Esophagus mucosa (tissue), 1 donor: ENCODE measurements around the gene C20orf204. TPM values are rescaled to one million over a fixed set of nuclear protein-coding genes. Genes with fewer than 3 reads are reported as not detected.

Source experiments
- ATAC-seq: fragments of 200-7000 bp; cut with Tn5 transposase; one replicate; pipeline ENCODE4 v1.9.1; 2020
- total RNA-seq: library from RNA; stranded (reverse); gene quantifications from one replicate; pipeline ENCODE4 v1.2.4, GENCODE V29; 2023
- donor health status: DM: yes; HTN: yes; CAD: no.

Gene C20orf204
- total RNA-seq, 1 donor from 2014 or later: 0.88 TPM

- no peak for ATAC-seq
These were observed 21.1 kb downstream of the C20orf204 start for GRCh38 chr20:64056889-64057627.

GRCh38 chr20:64057628-64058498 lies 21.9 kb downstream of the C20orf204 start:
- ATAC-seq: peak; percentile 52

DNA sequence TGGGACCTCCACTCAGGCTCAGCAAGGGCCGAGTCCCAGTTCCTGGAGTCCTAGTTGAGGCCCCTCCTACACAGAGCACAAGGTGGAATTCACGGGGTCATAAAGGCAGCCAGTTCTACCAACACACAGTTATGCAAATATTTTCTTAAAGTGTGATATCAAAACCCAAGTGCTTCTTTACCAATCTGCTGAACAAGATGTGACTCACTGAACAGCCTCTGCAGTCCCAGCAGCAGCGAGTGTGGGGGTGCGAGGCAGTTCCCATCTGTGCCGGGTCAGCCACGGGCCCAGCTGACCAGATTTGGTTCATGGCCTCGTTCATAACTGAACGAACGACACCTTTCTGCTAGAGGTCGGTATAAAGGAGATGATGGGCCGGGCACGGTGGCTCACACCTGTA lies 22.6 kb downstream of the C20orf204 start:
- ATAC-seq: no peak

GRCh38 chr20:64062276-64062595 lies 26.3 kb downstream of the C20orf204 start:
- ATAC-seq: no peak

GRCh38 chr20:64062596-64063388 lies 26.8 kb downstream of the C20orf204 start, which contains the start of gene TCEA2:
TCEA2 (plus strand) TSS chr20:64063198; CDS start chr20:64063313, 115 bp downstream.
- ATAC-seq: peak; percentile 91

- ATAC-seq: peak; percentile 2
These were observed 27.6 kb downstream of the C20orf204 start for GRCh38 chr20:64063389-64064144.

GRCh38 chr20:64064145-64064698 lies 28.2 kb downstream of the C20orf204 start:
- ATAC-seq: peak; percentile 24

DNA sequence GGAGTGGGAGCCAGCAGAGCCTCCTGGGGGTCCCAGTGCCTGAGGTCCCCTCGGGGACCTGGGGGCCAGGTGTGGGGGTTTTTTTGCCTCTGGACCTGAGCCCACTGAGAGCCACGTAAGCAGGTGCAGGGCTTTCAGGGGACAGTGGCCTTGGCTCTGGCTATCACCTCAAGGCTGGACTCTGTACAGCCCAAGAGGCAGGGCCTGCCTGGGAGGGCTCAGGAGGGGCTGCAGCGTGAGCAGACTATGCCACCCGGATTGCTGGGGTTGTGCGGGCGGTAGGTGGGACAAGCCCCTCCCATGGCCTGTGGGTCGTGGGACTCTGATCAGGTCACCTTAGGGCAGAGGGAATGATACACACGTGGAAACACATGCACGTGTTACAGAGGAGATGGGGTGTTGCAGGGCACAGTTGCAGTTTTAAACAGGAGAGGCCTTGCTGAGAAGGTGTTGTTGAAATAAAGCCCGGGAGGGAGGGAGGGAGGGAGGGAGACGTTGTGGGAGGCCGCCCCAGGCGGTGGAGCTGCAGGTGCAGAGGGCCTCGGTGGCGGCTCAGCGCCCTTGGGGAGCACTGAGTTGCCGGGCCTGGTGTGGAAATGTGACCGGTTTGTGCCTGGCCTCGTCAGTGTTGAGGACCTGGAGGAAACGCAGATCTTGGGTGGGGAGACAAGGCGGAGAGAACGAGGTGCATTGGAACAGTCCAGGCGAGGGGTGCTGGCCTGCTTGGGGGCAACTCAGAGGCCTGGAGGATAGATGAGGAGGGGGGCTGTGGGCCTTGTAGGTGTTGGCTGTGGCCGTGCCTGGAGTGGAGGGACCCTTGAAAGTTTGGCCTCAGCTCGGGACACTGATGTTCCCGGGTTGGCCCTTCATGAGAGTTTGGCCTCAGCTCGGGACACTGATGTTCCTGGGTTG lies 29.3 kb downstream of the C20orf204 start:
- no peak for ATAC-seq

GRCh38 chr20:64065974-64066343 lies 30.0 kb downstream of the C20orf204 start:
- ATAC-seq: no peak

GRCh38 chr20:64067005-64067632 lies 31.1 kb downstream of the C20orf204 start:
- ATAC-seq: no peak

GRCh38 chr20:64067733-64068307 lies 31.8 kb downstream of the C20orf204 start:
- ATAC-seq: no peak

GRCh38 chr20:64068386-64069208 lies 32.6 kb downstream of the C20orf204 start:
- ATAC-seq: no peak

GRCh38 chr20:64069209-64069613 lies 33.2 kb downstream of the C20orf204 start:
- ATAC-seq: no peak

- no peak for ATAC-seq
These were observed 33.7 kb downstream of the C20orf204 start for GRCh38 chr20:64069614-64070243.

GRCh38 chr20:64070244-64070993 lies 34.4 kb downstream of the C20orf204 start:
- ATAC-seq: no peak

DNA sequence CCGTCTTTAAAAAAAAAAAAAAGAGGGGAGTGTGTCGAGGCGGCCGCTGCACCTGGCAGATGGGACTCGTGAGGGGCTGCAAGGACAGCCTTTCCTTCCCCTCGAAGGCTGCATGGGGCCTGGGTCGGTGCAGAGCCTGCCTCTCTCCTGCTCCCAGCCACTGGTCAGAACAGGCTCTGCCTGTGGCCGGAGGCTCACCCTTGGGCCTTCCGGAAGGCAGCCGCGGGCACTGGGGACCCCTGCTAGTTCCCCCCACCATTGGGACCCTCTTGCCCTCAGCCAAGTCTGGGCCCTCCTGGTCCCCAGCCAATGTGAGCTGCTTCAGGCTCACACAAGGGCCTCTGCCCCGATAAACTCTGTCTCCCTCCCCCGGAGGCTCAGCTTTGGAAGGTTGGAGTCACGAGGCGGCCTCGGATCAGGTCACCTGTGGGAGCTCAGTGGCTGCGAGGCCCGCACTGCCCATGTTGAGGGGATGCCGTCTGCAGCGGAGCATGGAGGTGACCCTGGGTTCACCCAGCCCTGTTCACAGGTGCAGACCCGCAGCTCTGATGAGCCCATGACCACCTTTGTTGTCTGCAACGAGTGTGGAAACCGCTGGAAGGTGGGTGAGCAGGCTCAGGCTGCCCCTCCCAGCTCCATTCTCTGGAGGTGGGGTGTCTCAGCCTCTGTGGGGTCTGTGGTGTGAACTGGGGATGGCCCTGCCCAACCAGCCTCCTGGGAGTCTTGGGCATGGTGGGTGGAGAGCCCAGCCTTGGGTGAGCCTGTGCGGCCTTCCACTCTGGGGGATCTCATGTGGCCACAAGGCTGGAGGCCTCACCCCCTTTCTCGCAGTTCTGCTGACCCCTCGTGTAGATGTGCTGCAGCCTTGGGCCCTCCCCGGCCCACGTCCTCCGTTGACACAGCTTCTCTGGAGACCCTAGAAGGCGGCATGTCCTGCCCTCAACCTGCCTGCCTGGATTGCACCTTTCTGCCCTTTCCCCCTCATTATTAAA lies 35.7 kb downstream of the C20orf204 start:
- no peak for ATAC-seq
